BE2C (cell line): ENCODE results near the gene RAB40B.

ENCODE experiments used
- DNase-seq: peaks from one replicate; pipeline ENCODE4 v3.0.0-alpha.2; 2020
- H3K27me3 ChIP-seq: fragments of 250-450 bp; sonication (Bioruptor Pico); 2 replicates; pipeline ENCODE4 v1.5.1; 2020; ENCODE audit warnings: mild to moderate bottlenecking
- H3K36me3 ChIP-seq: fragments of 250-450 bp; sonication (Bioruptor Pico); 2 replicates; pipeline ENCODE4 v1.5.1; 2020; ENCODE audit warnings: mild to moderate bottlenecking
- H3K4me1 ChIP-seq: fragments of 250-450 bp; sonication (Bioruptor Pico); 2 replicates; pipeline ENCODE4 v1.5.1; 2020
- H3K4me3 ChIP-seq: 2 replicates; pipeline ENCODE4 v1.5.1; 2011; ENCODE audit warnings: low read depth, low read length
- H3K9me3 ChIP-seq: fragments of 250-450 bp; sonication (Bioruptor Pico); 2 replicates; pipeline ENCODE4 v1.5.1; 2020
- TF ChIP-seq, protein P1 (sequence below): IDR thresholded peaks from 2 replicates; pipeline ENCODE4 v1.5.1; 2012; ENCODE audit warnings: mild to moderate bottlenecking, low read depth, low read length

RAB40B gene

DNA sequence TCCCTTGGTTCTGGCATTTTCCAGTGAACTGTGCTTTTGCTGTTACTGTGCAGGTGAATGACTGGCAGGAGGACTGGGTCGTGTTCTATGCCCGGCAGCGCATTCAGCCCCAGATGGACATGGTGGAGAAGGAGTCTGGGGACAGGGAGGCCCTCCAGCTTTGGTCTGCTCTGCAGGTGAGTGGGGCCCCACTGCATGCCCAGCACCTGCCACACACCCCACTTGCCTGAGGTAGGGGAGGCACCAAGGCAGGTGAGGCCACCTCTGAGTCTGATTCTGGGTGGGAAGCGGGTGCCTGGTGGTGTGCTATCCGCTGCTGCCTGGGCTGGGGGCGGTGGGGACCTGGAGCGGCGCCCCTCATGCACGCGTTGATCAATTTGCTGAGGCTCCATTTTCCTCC lies 27.9 kb upstream of the RAB40B start:
- no peak overlapping the region for H3K4me3 ChIP-seq
- TF ChIP-seq, protein P1, sequence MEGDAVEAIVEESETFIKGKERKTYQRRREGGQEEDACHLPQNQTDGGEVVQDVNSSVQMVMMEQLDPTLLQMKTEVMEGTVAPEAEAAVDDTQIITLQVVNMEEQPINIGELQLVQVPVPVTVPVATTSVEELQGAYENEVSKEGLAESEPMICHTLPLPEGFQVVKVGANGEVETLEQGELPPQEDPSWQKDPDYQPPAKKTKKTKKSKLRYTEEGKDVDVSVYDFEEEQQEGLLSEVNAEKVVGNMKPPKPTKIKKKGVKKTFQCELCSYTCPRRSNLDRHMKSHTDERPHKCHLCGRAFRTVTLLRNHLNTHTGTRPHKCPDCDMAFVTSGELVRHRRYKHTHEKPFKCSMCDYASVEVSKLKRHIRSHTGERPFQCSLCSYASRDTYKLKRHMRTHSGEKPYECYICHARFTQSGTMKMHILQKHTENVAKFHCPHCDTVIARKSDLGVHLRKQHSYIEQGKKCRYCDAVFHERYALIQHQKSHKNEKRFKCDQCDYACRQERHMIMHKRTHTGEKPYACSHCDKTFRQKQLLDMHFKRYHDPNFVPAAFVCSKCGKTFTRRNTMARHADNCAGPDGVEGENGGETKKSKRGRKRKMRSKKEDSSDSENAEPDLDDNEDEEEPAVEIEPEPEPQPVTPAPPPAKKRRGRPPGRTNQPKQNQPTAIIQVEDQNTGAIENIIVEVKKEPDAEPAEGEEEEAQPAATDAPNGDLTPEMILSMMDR, result no peak
- peaks cover 9% of the 10 kb centered on the region; the same call in 1 of the 2 replicates for H3K36me3 ChIP-seq
- H3K4me1 ChIP-seq, result no peaks in the 10 kb centered on the region
- H3K9me3 ChIP-seq, result no peaks in the 10 kb centered on the region
- no peak for DNase-seq
- H3K27me3 ChIP-seq, result no peaks in the 10 kb centered on the region

DNA sequence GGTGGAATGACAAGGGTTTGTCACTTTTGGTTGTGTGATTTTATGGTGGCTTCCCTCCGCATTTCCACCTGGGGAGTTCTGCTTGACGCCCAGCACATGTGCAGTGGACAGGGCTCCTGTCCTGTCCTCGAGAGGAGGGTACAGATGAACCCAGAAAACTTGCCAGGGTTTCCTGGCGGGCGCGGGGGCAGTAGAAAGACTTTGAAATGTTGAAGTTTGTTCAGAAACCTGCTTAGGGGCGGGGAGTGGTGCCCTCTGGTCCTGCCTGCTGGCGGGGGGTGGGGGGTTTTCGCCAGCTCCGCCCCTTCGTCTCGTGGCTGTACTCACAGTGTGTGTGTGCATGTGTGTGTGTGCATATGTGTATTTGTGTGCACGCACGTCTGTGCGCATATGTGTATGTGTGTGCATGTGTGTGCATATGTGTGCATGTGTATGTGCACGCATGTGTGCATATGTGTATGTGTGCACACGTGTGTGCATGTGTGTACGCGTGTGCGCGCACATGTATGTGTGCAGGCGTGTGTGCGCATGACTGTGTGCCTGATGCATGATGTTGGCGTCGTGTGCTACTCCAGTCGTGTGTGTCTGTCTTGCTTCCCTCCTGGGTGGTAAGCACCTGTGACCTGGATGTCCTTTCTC lies 24.8 kb upstream of the RAB40B start:
- H3K9me3 ChIP-seq, result no peaks in the 10 kb centered on the region
- TF ChIP-seq, protein P1, result no peak
- no peaks in the 10 kb centered on the region for H3K27me3 ChIP-seq
- H3K4me1 ChIP-seq, result no peaks in the 10 kb centered on the region
- no peak overlapping the region for H3K4me3 ChIP-seq
- peaks cover 20% of the 10 kb centered on the region for H3K36me3 ChIP-seq
- no peak for DNase-seq

DNA sequence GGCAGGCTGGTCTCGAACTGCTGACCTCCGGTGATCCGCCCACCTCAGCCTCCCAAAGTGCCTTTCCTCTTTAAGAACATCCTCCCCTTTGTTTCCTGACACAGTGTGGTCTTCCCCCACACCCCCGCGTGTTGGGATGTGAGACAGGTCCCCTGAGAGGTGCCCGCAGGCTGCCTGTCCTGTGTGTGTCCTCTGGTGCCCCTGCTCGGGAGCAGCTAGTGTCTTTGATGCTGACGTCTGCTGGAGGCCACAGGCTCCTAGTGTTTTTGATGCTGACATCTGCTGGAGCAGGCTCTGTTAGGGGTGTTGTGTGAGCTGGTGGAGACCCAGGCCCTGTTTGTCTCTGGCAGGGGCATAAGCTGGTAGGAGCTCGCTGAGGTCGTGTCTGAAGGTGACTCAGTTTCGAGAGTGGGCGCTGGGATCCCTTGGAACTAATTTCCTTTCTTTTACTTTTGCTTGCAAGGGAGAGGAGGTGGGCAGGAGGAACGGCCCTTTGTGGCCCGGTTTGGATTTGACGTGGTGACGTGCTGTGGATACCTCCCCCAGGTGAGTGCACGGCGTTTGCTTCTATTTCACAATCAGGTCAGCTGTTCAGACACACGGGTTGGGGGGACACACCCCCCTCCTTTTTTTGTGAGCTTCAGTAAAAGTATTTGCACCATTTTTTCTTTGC lies 24.0 kb upstream of the RAB40B start:
- DNase-seq, result no peak
- H3K9me3 ChIP-seq, result no peaks in the 10 kb centered on the region
- no peaks in the 10 kb centered on the region for H3K4me1 ChIP-seq
- TF ChIP-seq, protein P1, result no peak
- H3K4me3 ChIP-seq, result no peak overlapping the region
- no peaks in the 10 kb centered on the region for H3K27me3 ChIP-seq
- H3K36me3 ChIP-seq, result peaks cover 20% of the 10 kb centered on the region

DNA sequence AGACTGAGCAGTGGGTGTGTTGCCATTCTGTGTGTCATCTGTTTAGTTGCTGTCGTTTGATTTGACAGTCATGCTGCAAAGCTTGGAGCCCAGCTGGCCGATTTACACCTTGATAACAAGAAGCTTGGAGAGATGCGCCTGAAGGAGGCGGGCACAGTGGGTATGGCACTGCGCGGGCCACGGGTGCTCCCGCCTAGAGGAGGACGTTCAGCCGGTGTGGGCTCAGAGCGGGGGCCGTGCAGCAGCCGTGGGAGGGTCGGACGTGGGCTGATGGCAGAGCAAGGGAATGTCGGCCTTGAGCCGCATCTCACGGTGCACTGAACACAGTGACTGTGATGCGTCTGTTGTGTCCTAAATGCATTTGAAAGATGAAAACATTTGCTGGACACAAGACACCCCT lies 21.7 kb upstream of the RAB40B start:
- Histone ChIP-seq H3K4me3 (no peak overlapping the region), H3K9me3 (peaks cover 3% of the 10 kb centered on the region; the same call in 1 of the 2 replicates), H3K4me1 (no peaks in the 10 kb centered on the region), H3K36me3 (peaks cover 17% of the 10 kb centered on the region), H3K27me3 (no peaks in the 10 kb centered on the region)
- TF ChIP-seq, protein P1, result no peak
- no peak for DNase-seq

DNA sequence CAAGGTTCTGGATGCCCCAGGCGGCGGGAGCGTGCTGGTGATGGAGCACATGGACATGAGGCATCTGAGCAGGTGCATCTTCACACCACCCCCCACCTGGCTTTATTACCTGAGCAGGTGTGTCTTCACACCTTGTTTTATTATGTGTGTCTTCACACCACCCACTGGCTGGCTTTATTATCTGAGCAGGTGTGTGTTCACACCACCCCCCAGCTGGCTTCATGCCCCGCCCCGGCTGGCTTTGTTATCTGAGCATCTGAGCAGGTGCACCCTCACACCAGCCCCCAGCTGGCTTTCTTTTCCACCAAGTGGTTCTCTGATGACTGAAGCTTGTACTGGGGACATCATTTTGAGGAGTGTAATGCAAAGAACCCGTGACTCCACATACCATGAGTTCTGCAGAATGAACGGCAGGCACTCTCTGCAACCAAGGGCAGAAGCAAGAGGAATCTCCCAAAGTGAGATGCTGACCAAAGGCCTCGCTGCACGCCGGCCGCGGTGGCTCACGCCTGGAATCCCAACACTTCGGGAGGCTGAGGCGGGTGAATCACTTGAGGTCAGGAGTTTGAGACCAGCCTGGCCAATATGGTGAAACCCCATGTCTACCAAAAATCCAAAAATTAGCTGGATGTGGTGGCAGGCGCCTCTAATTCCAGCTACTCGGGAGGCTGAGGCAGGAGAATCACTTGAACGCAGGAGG lies 20.6 kb upstream of the RAB40B start:
- no peaks in the 10 kb centered on the region for H3K4me1 ChIP-seq
- TF ChIP-seq, protein P1, result no peak
- peaks cover 3% of the 10 kb centered on the region; the same call in 1 of the 2 replicates for H3K9me3 ChIP-seq
- H3K36me3 ChIP-seq, result peaks cover 17% of the 10 kb centered on the region
- DNase-seq, result no peak
- no peak overlapping the region for H3K4me3 ChIP-seq
- H3K27me3 ChIP-seq, result no peaks in the 10 kb centered on the region
